Measurements from ENCODE around the gene ROBO4. TPM values are rescaled to one million over a fixed set of nuclear protein-coding genes. Genes with fewer than 3 reads are reported as not detected.

Gene ROBO4
- total RNA-seq, 4 donors from 2014 or later, result 13.9 to 33.6 (median 23.4) TPM

GRCh38 chr11:124870430-124870829, 27.2 kb downstream of the ROBO4 start:
- Histone ChIP-seq H3K9me3 (no peaks in the 10 kb centered on the region), H3K27me3 (peaks cover 96% of the 10 kb centered on the region), H3K27ac (no peak overlapping the region), H3K4me1 (peaks cover 0 to 42% (median 17%) of the 10 kb centered on the region in 3 donors), H3K36me3 (no peaks in the 10 kb centered on the region), H3K4me3 (no peak overlapping the region)
- 46% methylated on average over 6 of the region's 7 CpGs; no CpG with 5 or more reads in 1 of the 2 donors for WGBS, 2 donors (ENCODE audit: low coverage in 1 of 2)
- no peak for ATAC-seq
- TF ChIP-seq POLR2A (IDR thresholded peaks at IDR 0.05) (no peak), POLR2AphosphoS5 (IDR thresholded peaks at IDR 0.05) (no peak), EP300 (IDR thresholded peaks at IDR 0.05) (no peak), CTCF (IDR thresholded peaks at IDR 0.05) (no peak)

DNA sequence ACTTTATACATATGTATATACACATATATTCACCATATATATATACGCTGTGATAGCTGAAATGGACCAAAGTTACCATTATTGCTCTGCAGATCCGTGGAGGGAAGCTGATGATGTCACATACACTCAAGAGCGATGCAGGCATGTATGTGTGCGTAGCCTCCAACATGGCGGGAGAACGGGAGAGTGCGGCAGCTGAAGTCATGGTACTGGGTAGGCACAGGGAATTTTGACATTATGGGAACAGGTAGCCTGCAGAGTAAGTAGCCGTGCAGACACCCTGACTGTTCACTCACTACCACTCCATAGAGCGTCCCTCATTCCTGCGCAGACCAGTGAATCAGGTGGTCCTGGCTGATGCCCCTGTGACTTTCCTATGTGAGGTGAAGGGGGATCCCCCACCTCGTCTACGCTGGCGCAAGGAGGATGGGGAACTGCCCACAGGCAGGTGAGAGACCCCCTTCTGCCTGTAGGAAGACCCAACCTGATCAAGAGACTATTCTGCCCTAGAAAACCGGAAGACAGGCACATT, 27.7 kb downstream of the ROBO4 start:
- TF ChIP-seq POLR2AphosphoS5 (IDR thresholded peaks at IDR 0.05) (no peak), EP300 (IDR thresholded peaks at IDR 0.05) (no peak), POLR2A (IDR thresholded peaks at IDR 0.05) (no peak), CTCF (IDR thresholded peaks at IDR 0.05) (no peak)
- no peak overlapping the region for H3K27ac ChIP-seq
- H3K9me3 ChIP-seq, result no peaks in the 10 kb centered on the region
- no peaks in the 10 kb centered on the region for H3K36me3 ChIP-seq
- H3K27me3 ChIP-seq, result peaks cover 98% of the 10 kb centered on the region
- no peak for ATAC-seq
- 59% methylated on average over 7 of the region's 14 CpGs for WGBS, 2 donors (ENCODE audit: low coverage in 1 of 2)
- H3K4me3 ChIP-seq, result no peak overlapping the region
- H3K4me1 ChIP-seq, result peaks cover 0 to 46% (median 22%) of the 10 kb centered on the region in 3 donors

- H3K4me1 ChIP-seq, result peaks cover 0 to 50% (median 22%) of the 10 kb centered on the region in 3 donors
- peaks cover 99% of the 10 kb centered on the region for H3K27me3 ChIP-seq
- no peak for ATAC-seq
- H3K27ac ChIP-seq, result no peak overlapping the region
- WGBS, 2 donors (ENCODE audit: low coverage in 1 of 2), result 0% methylated on average over 2 to 4 of the region's 16 CpGs
- TF ChIP-seq CTCF (IDR thresholded peaks at IDR 0.05) (no peak), EP300 (IDR thresholded peaks at IDR 0.05) (no peak)
- H3K4me3 ChIP-seq, result no peak overlapping the region
- H3K36me3 ChIP-seq, result no peaks in the 10 kb centered on the region
- H3K9me3 ChIP-seq, result no peaks in the 10 kb centered on the region
Observed at GRCh38 chr11:124869331-124869730, 28.3 kb downstream of the ROBO4 start.

DNA sequence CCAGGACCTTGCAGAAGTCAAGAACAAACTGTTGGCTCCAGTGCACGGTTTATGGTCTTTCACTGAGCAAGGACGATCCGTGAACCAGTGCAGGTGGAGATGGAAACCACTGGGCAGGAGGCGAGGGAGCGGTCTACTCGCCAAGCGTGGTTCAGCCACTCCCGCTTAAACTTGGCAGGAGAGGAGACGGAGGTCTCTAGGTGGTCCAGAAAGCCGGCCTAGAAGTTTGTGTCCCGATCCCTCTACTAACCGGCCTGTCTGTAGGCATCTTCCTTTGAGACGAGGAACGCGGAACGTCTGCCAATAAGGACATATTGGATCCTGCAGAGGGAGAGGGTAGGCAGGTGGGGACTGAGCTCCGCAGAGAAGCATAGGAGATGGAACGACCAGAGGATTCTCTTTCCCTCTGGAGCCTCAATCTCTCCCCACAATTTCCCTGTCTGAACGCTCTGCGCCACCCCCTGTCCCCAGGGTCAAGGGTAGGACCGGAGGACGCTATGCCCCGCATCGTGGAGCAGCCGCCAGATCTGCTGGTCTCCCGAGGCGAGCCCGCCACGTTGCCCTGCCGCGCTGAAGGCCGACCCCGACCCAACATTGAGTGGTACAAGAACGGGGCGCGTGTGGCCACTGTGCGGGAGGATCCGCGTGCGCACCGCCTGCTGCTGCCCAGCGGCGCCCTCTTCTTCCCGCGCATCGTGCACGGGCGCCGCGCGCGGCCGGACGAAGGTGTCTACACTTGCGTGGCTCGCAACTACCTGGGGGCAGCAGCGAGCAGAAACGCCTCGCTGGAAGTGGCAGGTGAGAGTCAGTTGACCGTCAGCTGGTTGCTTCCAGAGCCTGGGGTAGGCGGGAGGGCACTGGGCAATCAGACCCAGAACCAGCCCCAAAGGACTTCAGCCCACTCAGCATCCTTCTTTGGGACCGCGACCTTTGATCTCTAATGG, 29.1 kb downstream of the ROBO4 start:
- Histone ChIP-seq H3K9me3 (no peaks in the 10 kb centered on the region), H3K36me3 (no peaks in the 10 kb centered on the region), H3K27me3 (peaks cover 99% of the 10 kb centered on the region), H3K27ac (no peak overlapping the region), H3K4me1 (peaks cover 0 to 55% (median 22%) of the 10 kb centered on the region in 3 donors), H3K4me3 (no peak overlapping the region)
- ATAC-seq, result no peak
- 0 to 11% methylated on average over 2 to 6 of the region's 63 CpGs for WGBS, 2 donors (ENCODE audit: low coverage in 1 of 2)
- no peak for TF ChIP-seq POLR2AphosphoS5 (IDR thresholded peaks at IDR 0.05)
- TF ChIP-seq CTCF (IDR thresholded peaks at IDR 0.05), result no peak
- no peak for TF ChIP-seq EP300 (IDR thresholded peaks at IDR 0.05)
- TF ChIP-seq POLR2A (IDR thresholded peaks at IDR 0.05), result no peak
